ENCODE results near the gene BCAS3. TPM values are rescaled to one million over a fixed set of nuclear protein-coding genes. Genes with fewer than 3 reads are reported as not detected.

The BCAS3 gene
- total RNA-seq, 1 donor from 2014 or later, result 14.5 TPM

DNA sequence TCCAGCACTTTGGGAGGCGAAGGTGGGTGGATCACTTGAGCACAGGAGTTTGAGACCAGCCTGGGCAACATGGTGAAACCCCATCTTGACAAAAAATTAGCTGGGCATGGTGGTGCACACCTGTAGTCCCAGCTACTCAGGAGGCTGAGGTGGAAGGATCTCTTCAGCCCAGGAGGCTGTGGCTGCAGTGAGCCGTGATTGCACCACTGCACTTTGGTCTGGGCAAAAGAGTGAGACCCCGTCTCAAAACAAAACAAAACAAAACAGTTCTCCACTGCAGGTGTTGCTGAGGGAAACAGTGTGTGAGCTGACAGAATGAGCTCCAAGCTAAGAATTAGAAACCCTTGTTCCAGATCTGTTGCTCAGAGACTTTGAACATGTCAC lies 686.8 kb downstream of the BCAS3 start:
- no peak overlapping the region for H3K27ac Mint-ChIP-seq (ENCODE audit: unreplicated experiment)
- Histone ChIP-seq H2AFZ (ENCODE audit: low read depth, low read length) (no peak overlapping the region), H3K4me1 (ENCODE audit: insufficient read depth, low read length) (no peaks in the 10 kb centered on the region), H3K27me3 (ENCODE audit: insufficient read depth, low read length) (no peaks in the 10 kb centered on the region), H4K20me1 (ENCODE audit: insufficient read depth, low read length) (no peaks in the 10 kb centered on the region), H3K4me2 (ENCODE audit: low read length) (no peak overlapping the region), H3K27ac (ENCODE audit: low read depth, low read length) (no peak overlapping the region), H3K36me3 (ENCODE audit: insufficient read depth, low read length) (no peaks in the 10 kb centered on the region), H3K4me3 (ENCODE audit: insufficient read depth, low read depth, low read length) (no peak overlapping the region), H3K9me3 (ENCODE audit: insufficient read depth, low read depth, low read length) (no peaks in the 10 kb centered on the region), H3K79me2 (ENCODE audit: insufficient read depth, low read length) (no peaks in the 10 kb centered on the region), H3K9ac (ENCODE audit: low read length) (no peak overlapping the region)
- peaks cover 16% of the 10 kb centered on the region for H3K27me3 Mint-ChIP-seq (ENCODE audit: low read depth, unreplicated experiment)
- no peak overlapping the region for H3K4me3 Mint-ChIP-seq (ENCODE audit: unreplicated experiment)
- H3K4me1 Mint-ChIP-seq (ENCODE audit: low read depth, unreplicated experiment), result peaks cover 5% of the 10 kb centered on the region
- H3K36me3 Mint-ChIP-seq (ENCODE audit: low read depth, unreplicated experiment), result peaks cover 3% of the 10 kb centered on the region
- TF ChIP-seq EZH2 (IDR thresholded peaks at IDR 0.05; ENCODE audit: insufficient read depth, low read length) (no peak), CTCF (IDR thresholded peaks at IDR 0.05; ENCODE audit: insufficient read depth, low read depth, low read length) (no peak)
- DNase-seq (ENCODE audit: low read depth) (no peak), FAIRE-seq (no peak)
- H3K9me3 Mint-ChIP-seq (ENCODE audit: unreplicated experiment), result peaks cover 7% of the 10 kb centered on the region

DNA sequence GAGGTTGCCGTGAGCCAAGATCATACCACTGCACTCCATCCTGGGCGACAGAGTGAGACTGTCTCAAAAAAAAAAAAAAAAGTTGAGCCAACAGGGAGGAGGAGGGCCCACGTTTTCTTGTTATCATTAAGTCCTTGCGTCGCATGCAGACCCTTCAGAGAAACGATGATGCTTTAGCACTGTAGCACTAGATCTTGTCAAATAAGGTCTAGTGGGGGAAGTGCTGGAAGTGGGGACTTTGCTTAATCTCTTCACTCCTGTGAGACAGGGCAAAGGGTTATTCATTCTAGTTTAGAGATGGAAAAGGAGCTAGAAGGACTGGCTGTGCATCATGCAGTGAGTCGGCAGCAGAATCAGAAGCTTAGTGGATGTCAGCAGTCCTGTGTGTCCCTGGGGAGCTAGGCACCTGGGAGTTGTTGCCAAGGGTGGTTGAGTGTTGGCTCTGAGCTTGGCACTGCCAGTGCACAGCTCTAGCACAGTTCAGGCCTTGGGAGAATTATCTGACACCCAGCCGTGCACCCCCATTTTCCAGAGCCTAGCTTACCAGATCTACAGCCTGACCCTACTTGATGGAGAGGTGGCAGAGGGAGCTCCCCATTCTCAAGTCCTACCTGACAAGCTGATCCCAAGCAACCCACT lies 688.5 kb downstream of the BCAS3 start:
- Histone ChIP-seq H3K9ac (ENCODE audit: low read length) (no peak overlapping the region), H2AFZ (ENCODE audit: low read depth, low read length) (no peak overlapping the region), H3K79me2 (ENCODE audit: insufficient read depth, low read length) (no peaks in the 10 kb centered on the region), H3K4me3 (ENCODE audit: insufficient read depth, low read depth, low read length) (no peak overlapping the region), H4K20me1 (ENCODE audit: insufficient read depth, low read length) (no peaks in the 10 kb centered on the region), H3K9me3 (ENCODE audit: insufficient read depth, low read depth, low read length) (no peaks in the 10 kb centered on the region), H3K27ac (ENCODE audit: low read depth, low read length) (no peak overlapping the region), H3K4me2 (ENCODE audit: low read length) (no peak overlapping the region), H3K4me1 (ENCODE audit: insufficient read depth, low read length) (no peaks in the 10 kb centered on the region), H3K36me3 (ENCODE audit: insufficient read depth, low read length) (no peaks in the 10 kb centered on the region), H3K27me3 (ENCODE audit: insufficient read depth, low read length) (no peaks in the 10 kb centered on the region)
- Mint-ChIP-seq H3K9me3 (ENCODE audit: unreplicated experiment) (peaks cover 7% of the 10 kb centered on the region), H3K27me3 (ENCODE audit: low read depth, unreplicated experiment) (peaks cover 18% of the 10 kb centered on the region), H3K4me1 (ENCODE audit: low read depth, unreplicated experiment) (peaks cover 2% of the 10 kb centered on the region), H3K4me3 (ENCODE audit: unreplicated experiment) (no peak overlapping the region), H3K36me3 (ENCODE audit: low read depth, unreplicated experiment) (peaks cover 3% of the 10 kb centered on the region), H3K27ac (ENCODE audit: unreplicated experiment) (no peak overlapping the region)
- no peak for DNase-seq (ENCODE audit: low read depth)
- no peak for FAIRE-seq
- TF ChIP-seq EZH2 (IDR thresholded peaks at IDR 0.05; ENCODE audit: insufficient read depth, low read length) (no peak), CTCF (IDR thresholded peaks at IDR 0.05; ENCODE audit: insufficient read depth, low read depth, low read length) (no peak)

GRCh38 chr17:61366715-61367413 lies 689.2 kb downstream of the BCAS3 start:
- Histone ChIP-seq H4K20me1 (ENCODE audit: insufficient read depth, low read length) (no peaks in the 10 kb centered on the region), H3K27ac (ENCODE audit: low read depth, low read length) (no peak overlapping the region), H3K79me2 (ENCODE audit: insufficient read depth, low read length) (no peaks in the 10 kb centered on the region), H3K27me3 (ENCODE audit: insufficient read depth, low read length) (no peaks in the 10 kb centered on the region), H3K4me1 (ENCODE audit: insufficient read depth, low read length) (no peaks in the 10 kb centered on the region), H2AFZ (ENCODE audit: low read depth, low read length) (no peak overlapping the region), H3K4me2 (ENCODE audit: low read length) (no peak overlapping the region), H3K9ac (ENCODE audit: low read length) (no peak overlapping the region), H3K36me3 (ENCODE audit: insufficient read depth, low read length) (no peaks in the 10 kb centered on the region), H3K9me3 (ENCODE audit: insufficient read depth, low read depth, low read length) (no peaks in the 10 kb centered on the region), H3K4me3 (ENCODE audit: insufficient read depth, low read depth, low read length) (no peak overlapping the region)
- Mint-ChIP-seq H3K27ac (ENCODE audit: unreplicated experiment) (no peak overlapping the region), H3K4me1 (ENCODE audit: low read depth, unreplicated experiment) (peaks cover 2% of the 10 kb centered on the region), H3K4me3 (ENCODE audit: unreplicated experiment) (no peak overlapping the region), H3K9me3 (ENCODE audit: unreplicated experiment) (peaks cover 7% of the 10 kb centered on the region), H3K27me3 (ENCODE audit: low read depth, unreplicated experiment) (peaks cover 18% of the 10 kb centered on the region), H3K36me3 (ENCODE audit: low read depth, unreplicated experiment) (peaks cover 2% of the 10 kb centered on the region)
- DNase-seq (ENCODE audit: low read depth), result no peak
- TF ChIP-seq CTCF (IDR thresholded peaks at IDR 0.05; ENCODE audit: insufficient read depth, low read depth, low read length) (no peak), EZH2 (IDR thresholded peaks at IDR 0.05; ENCODE audit: insufficient read depth, low read length) (no peak)
- FAIRE-seq, result no peak
